Measurements from ENCODE around the gene DIDO1. TPM values are rescaled to one million over a fixed set of nuclear protein-coding genes. Genes with fewer than 3 reads are reported as not detected.
A peak's percentile ranks its signal among the peaks of the same experiment; 100 is the strongest.

Gene DIDO1
- total and polyA plus RNA-seq, 9 of the 15 experiments (the other 6 are each of a cell fraction or from before 2014, with no cell fraction given): 4.4 to 46.8 (median 31.2) TPM

DNA sequence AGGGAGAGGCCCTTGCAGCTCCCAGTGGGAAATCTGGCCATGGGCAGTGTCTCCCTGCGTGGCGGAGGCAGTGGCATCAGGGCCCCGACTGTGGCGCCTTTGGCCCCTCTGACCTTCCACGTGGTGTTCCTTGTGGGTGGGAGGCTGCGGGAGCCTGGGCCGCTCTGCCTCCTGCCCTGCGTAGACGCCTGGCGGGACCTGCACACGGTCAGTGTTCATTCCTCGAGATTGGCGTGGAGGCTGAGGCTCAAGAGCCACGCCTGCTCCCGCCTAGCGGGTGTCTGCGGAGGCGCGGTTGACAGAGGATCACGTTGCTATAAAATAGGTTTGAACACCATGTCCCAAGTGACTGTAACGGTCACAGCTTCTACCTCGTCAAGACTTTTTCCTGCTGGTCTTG, 95.5 kb downstream of the DIDO1 start:
- H3K27ac ChIP-seq (ENCODE audit: extremely low read depth, low read depth, low read length): no peak overlapping the region
- H3K9me3 ChIP-seq (replicated peaks; ENCODE audit: control insufficient read depth, insufficient read depth, low read depth, low read length): no peaks in the 10 kb centered on the region
- H3K9me1 ChIP-seq (ENCODE audit: control insufficient read depth, insufficient read depth, low read length): no peaks in the 10 kb centered on the region
- in situ Hi-C loops (cut with MboI): no loop called here
- peak; percentile 36; the same call in 2 of the 3 replicates for ATAC-seq
- peak overlapping the region in 1 of 2 experiments; percentile 78; a peak in 1 of 4 replicates for H3K9ac ChIP-seq (ENCODE audit: insufficient read depth in 1 of 2, low read depth in 2 of 2, low read length in 2 of 2)
- peaks cover 8 to 78% of the 10 kb centered on the region in 2 experiments; a peak in 4 of 5 replicates for H3K4me1 ChIP-seq (replicated peaks in 1 of 2; ENCODE audit: control insufficient read depth in 2 of 2, insufficient read depth in 2 of 2, low read length in 2 of 2)
- no peak overlapping the region for H2AFZ ChIP-seq (ENCODE audit: low read depth, low read length)
- DNase-seq (ENCODE audit: extremely low read depth in 1 of 4, low spot score in 3 of 4): peak in 3 of 4 experiments; percentile 42 to 48 (median 42)
- H3K36me3 ChIP-seq (ENCODE audit: control insufficient read depth, insufficient read depth, low read length): no peaks in the 10 kb centered on the region
- no peaks in the 10 kb centered on the region for H3K79me2 ChIP-seq (ENCODE audit: control insufficient read depth, insufficient read depth, low read length)
- H3K4me3 ChIP-seq: no peak overlapping the region
- H3K4me2 ChIP-seq (ENCODE audit: insufficient read depth, low read length): no peak overlapping the region
- CTCF ChIA-PET (ENCODE audit: low intra/inter-chr PET ratio): no interaction called here
- intact Hi-C loops (cut with micrococcal nuclease): no loop called here
- no TSS peak for BruUV-seq (replicated peaks)
- no peak for FAIRE-seq
- H4K20me1 ChIP-seq (replicated peaks; ENCODE audit: control insufficient read depth, insufficient read depth, low read length): no peaks in the 10 kb centered on the region
- peaks cover 0 to 1% of the 10 kb centered on the region in 2 experiments; a peak in 1 of 5 replicates for H3K27me3 ChIP-seq (ENCODE audit: control insufficient read depth in 2 of 2, insufficient read depth in 2 of 2, low read length in 2 of 2)
- 8% methylated on average over 9 of the region's 22 CpGs for WGBS (ENCODE audit: insufficient coverage, low coverage, missing lambda C conversion rate)
- POLR2A ChIA-PET: no interaction called here
- TF ChIP-seq JUND (IDR thresholded peaks at IDR 0.05; ENCODE audit: borderline replicate concordance, low read depth, low read length) (no peak), JUND (tag; IDR thresholded peaks at IDR 0.05; ENCODE audit: borderline replicate concordance, low read depth, low read length) (no peak), PHF8 (IDR thresholded peaks at IDR 0.05; ENCODE audit: borderline replicate concordance, low read length) (no peak), GABPB1 (CRISPR knock-in tag; IDR thresholded peaks at IDR 0.05) (no peak), PHB2 (IDR thresholded peaks at IDR 0.05; ENCODE audit: low read depth) (no peak), TCF7L2 (IDR thresholded peaks at IDR 0.05; ENCODE audit: low read depth, low read length) (no peak), NFYB (IDR thresholded peaks at IDR 0.05; ENCODE audit: extremely low read depth, insufficient read length) (no peak), SAFB (IDR thresholded peaks at IDR 0.05; ENCODE audit: borderline replicate concordance, low read depth, low read length) (peak; percentile 58; the same call in 1 of the 2 replicates), MEIS2 (IDR thresholded peaks at IDR 0.05; ENCODE audit: partially characterized antibody) (no peak), ZNF140 (CRISPR knock-in tag; IDR thresholded peaks at IDR 0.05) (no peak), NR2F6 (CRISPR knock-in tag; IDR thresholded peaks at IDR 0.05) (no peak), TBL1XR1 (IDR thresholded peaks at IDR 0.05; ENCODE audit: low read length in 2 of 2) (no peak), HMG20B (CRISPR knock-in tag; IDR thresholded peaks at IDR 0.05) (no peak), ZNF274 (IDR thresholded peaks at IDR 0.05; ENCODE audit: borderline replicate concordance, low read depth, low read length) (no peak)
- TF ChIP-seq, protein P1, sequence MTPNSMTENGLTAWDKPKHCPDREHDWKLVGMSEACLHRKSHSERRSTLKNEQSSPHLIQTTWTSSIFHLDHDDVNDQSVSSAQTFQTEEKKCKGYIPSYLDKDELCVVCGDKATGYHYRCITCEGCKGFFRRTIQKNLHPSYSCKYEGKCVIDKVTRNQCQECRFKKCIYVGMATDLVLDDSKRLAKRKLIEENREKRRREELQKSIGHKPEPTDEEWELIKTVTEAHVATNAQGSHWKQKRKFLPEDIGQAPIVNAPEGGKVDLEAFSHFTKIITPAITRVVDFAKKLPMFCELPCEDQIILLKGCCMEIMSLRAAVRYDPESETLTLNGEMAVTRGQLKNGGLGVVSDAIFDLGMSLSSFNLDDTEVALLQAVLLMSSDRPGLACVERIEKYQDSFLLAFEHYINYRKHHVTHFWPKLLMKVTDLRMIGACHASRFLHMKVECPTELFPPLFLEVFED (CRISPR knock-in tag; conservative IDR thresholded peaks at IDR 0.05): no peak
- TF ChIP-seq, protein P2, sequence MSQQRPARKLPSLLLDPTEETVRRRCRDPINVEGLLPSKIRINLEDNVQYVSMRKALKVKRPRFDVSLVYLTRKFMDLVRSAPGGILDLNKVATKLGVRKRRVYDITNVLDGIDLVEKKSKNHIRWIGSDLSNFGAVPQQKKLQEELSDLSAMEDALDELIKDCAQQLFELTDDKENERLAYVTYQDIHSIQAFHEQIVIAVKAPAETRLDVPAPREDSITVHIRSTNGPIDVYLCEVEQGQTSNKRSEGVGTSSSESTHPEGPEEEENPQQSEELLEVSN (IDR thresholded peaks at IDR 0.05; ENCODE audit: borderline replicate concordance in 1 of 2, extremely low read depth in 1 of 2, insufficient read depth in 1 of 2, insufficient read length in 1 of 2, low read depth in 1 of 2, low read length in 1 of 2, poor library complexity in 1 of 2, severe bottlenecking in 1 of 2): peak in 1 of 2 experiments; percentile 52
- TF ChIP-seq, protein P3, sequence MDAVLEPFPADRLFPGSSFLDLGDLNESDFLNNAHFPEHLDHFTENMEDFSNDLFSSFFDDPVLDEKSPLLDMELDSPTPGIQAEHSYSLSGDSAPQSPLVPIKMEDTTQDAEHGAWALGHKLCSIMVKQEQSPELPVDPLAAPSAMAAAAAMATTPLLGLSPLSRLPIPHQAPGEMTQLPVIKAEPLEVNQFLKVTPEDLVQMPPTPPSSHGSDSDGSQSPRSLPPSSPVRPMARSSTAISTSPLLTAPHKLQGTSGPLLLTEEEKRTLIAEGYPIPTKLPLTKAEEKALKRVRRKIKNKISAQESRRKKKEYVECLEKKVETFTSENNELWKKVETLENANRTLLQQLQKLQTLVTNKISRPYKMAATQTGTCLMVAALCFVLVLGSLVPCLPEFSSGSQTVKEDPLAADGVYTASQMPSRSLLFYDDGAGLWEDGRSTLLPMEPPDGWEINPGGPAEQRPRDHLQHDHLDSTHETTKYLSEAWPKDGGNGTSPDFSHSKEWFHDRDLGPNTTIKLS (IDR thresholded peaks at IDR 0.05; ENCODE audit: borderline replicate concordance, low read depth): no peak
- TF ChIP-seq, protein P4, sequence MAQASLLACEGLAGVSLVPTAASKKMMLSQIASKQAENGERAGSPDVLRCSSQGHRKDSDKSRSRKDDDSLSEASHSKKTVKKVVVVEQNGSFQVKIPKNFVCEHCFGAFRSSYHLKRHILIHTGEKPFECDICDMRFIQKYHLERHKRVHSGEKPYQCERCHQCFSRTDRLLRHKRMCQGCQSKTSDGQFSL (CRISPR knock-in tag; IDR thresholded peaks at IDR 0.05): no peak
- TF ChIP-seq, protein P4 (tag; IDR thresholded peaks at IDR 0.05): no peak

Measured in K562 (cell line).